Gastroesophageal sphincter (tissue), 4 donors: ENCODE measurements around the gene SIPA1L2. TPM values are rescaled to one million over a fixed set of nuclear protein-coding genes. Genes with fewer than 3 reads are reported as not detected.

Experiments
- ATAC-seq: fragments of 150-250 bp; one replicate; pipeline ENCODE4 v1.9.1; 2016; ENCODE audit warnings: mild to moderate bottlenecking, moderate library complexity
- H3K27ac ChIP-seq, 4 donors: fragments of 200-600 bp; sonication (generic) in 3 of 4; 1 replicate in 3 of 4; 2 replicates in 1 of 4; pipeline ENCODE4 v1.5.1; 2016 to 2019
- H3K27me3 ChIP-seq: fragments of 200-600 bp; sonication (generic); one replicate; pipeline ENCODE4 v1.5.1; 2019
- H3K36me3 ChIP-seq, 2 donors: fragments of 200-600 bp; sonication (generic); one replicate each; pipeline ENCODE4 v1.5.1; 2019; ENCODE audit warnings: control low read depth in 1 of 2
- H3K4me1 ChIP-seq, 3 donors: fragments of 200-600 bp; sonication (generic); 1 replicate in 2 of 3; 2 replicates in 1 of 3; pipeline ENCODE4 v1.5.1; 2016 to 2019; ENCODE audit warnings: control low read depth in 2 of 3
- H3K4me3 ChIP-seq, 2 donors: fragments of 200-600 bp; sonication (generic); one replicate each; pipeline ENCODE4 v1.5.1; 2019; ENCODE audit warnings: mild to moderate bottlenecking in 1 of 2, moderate library complexity in 1 of 2
- H3K9me3 ChIP-seq, 3 donors: fragments of 200-600 bp; sonication (generic); one replicate each; pipeline ENCODE4 v1.5.1; 2017 to 2019; ENCODE audit warnings: control low read depth in 2 of 3
- CTCF ChIP-seq, 4 experiments: fragments of 200-600 bp in 2 of 4; fragments of 450-650 bp in 2 of 4; sonication (generic) in 1 of 4; IDR thresholded peaks; one replicate each; pipeline ENCODE4 v1.5.1; 2017 to 2019; ENCODE audit warnings: antibody characterized with exemption in 4 of 4, mild to moderate bottlenecking in 2 of 4, moderate library complexity in 2 of 4
- EP300 ChIP-seq: sonication (generic); formaldehyde crosslinking; IDR thresholded peaks from one replicate; pipeline ENCODE4 v1.6.1; 2017; ENCODE audit warnings: antibody characterized with exemption, mild to moderate bottlenecking
- POLR2A ChIP-seq, 2 donors: fragments of 450-650 bp; IDR thresholded peaks; one replicate each; pipeline ENCODE4 v1.6.1; 2017; ENCODE audit warnings: antibody characterized with exemption in 2 of 2, mild to moderate bottlenecking in 2 of 2, moderate library complexity in 1 of 2
- POLR2AphosphoS5 ChIP-seq: sonication (generic); formaldehyde crosslinking; IDR thresholded peaks from one replicate; pipeline ENCODE4 v1.6.1; 2017; ENCODE audit warnings: antibody characterized with exemption
- WGBS, 2 donors: methylation state at CpG; one replicate each; pipeline ENCODE4 v1.1.5; 2018; ENCODE audit warnings: low coverage in 1 of 2; 5-methylcytosine and 5-hydroxymethylcytosine counted together
- total RNA-seq, 4 donors: library from RNA; depleted of rRNA; stranded (reverse); fragments of >200 nt; gene quantifications; one replicate each; pipeline ENCODE4 v1.1.0, GENCODE V29; 2016

SIPA1L2 gene
- total RNA-seq, 4 donors from 2014 or later = 29.5 to 65.2 (median 32.6) TPM

- Histone ChIP-seq H3K9me3 (no peaks in the 10 kb centered on the region), H3K27ac (no peak overlapping the region), H3K4me3 (no peak overlapping the region), H3K27me3 (no peaks in the 10 kb centered on the region), H3K36me3 (no peaks in the 10 kb centered on the region), H3K4me1 (peaks cover 4 to 25% (median 4%) of the 10 kb centered on the region in 3 donors)
- TF ChIP-seq POLR2A (IDR thresholded peaks at IDR 0.05) = no peak
- TF ChIP-seq EP300 = no peak
- TF ChIP-seq POLR2AphosphoS5 = no peak
- no peak for TF ChIP-seq CTCF (IDR thresholded peaks at IDR 0.05)
- ATAC-seq = no peak
- WGBS, 2 donors = 65 to 66% methylated on average over 3 to 4 of the region's 6 CpGs
Measured at GRCh38 chr1:232610192-232610901, 19.6 kb downstream of the SIPA1L2 start.

GRCh38 chr1:232608427-232608826, 21.5 kb downstream of the SIPA1L2 start:
- Histone ChIP-seq H3K27me3 (no peaks in the 10 kb centered on the region), H3K9me3 (no peaks in the 10 kb centered on the region), H3K27ac (no peak overlapping the region), H3K36me3 (no peaks in the 10 kb centered on the region), H3K4me3 (no peak overlapping the region), H3K4me1 (peaks cover 0 to 8% (median 0%) of the 10 kb centered on the region in 3 donors)
- WGBS, 2 donors = 56 to 80% methylated on average over 2 to 4 of the region's 4 CpGs
- TF ChIP-seq POLR2A (IDR thresholded peaks at IDR 0.05) (no peak), EP300 (no peak), POLR2AphosphoS5 (no peak), CTCF (IDR thresholded peaks at IDR 0.05) (no peak)
- ATAC-seq = no peak

GRCh38 chr1:232602622-232603021, 27.3 kb downstream of the SIPA1L2 start:
- TF ChIP-seq EP300 (no peak), POLR2A (IDR thresholded peaks at IDR 0.05) (no peak), POLR2AphosphoS5 (no peak), CTCF (IDR thresholded peaks at IDR 0.05) (no peak)
- no peak for ATAC-seq

GRCh38 chr1:232600424-232601258, 29.3 kb downstream of the SIPA1L2 start:
- H3K4me3 ChIP-seq = no peak overlapping the region
- H3K27me3 ChIP-seq = no peaks in the 10 kb centered on the region
- WGBS, 2 donors = 44 to 58% methylated on average over 4 to 6 of the region's 6 CpGs
- H3K36me3 ChIP-seq = no peaks in the 10 kb centered on the region
- H3K9me3 ChIP-seq = no peaks in the 10 kb centered on the region
- H3K27ac ChIP-seq = no peak overlapping the region
- no peak for ATAC-seq
- TF ChIP-seq POLR2A (IDR thresholded peaks at IDR 0.05) (no peak), CTCF (IDR thresholded peaks at IDR 0.05) (no peak), POLR2AphosphoS5 (no peak), EP300 (no peak)
- H3K4me1 ChIP-seq = peaks cover 0 to 43% (median 15%) of the 10 kb centered on the region in 3 donors

More at GRCh38 chr1:232602622-232603021, 27.3 kb downstream of the SIPA1L2 start:
- no peaks in the 10 kb centered on the region for H3K36me3 ChIP-seq
- no peaks in the 10 kb centered on the region for H3K9me3 ChIP-seq
- H3K27ac ChIP-seq = no peak overlapping the region
- H3K27me3 ChIP-seq = no peaks in the 10 kb centered on the region
- 60 to 94% methylated on average over 1 to 4 of the region's 4 CpGs for WGBS, 2 donors
- peaks cover 0 to 30% (median 15%) of the 10 kb centered on the region in 3 donors for H3K4me1 ChIP-seq
- no peak overlapping the region for H3K4me3 ChIP-seq
